Hepatocyte (in vitro differentiated cells): Measurements from ENCODE around the gene EFNA2.

Experiments used
- EZH2 ChIP-seq: fragments of 200-600 bp; sonication (generic); IDR thresholded peaks from 2 replicates; pipeline ENCODE4 v1.6.1; 2016; ENCODE audit warnings: antibody characterized with exemption, mild to moderate bottlenecking, borderline replicate concordance
- EZH2phosphoT487 ChIP-seq: fragments of 200-600 bp; sonication (generic); IDR thresholded peaks from one replicate; pipeline ENCODE4 v1.6.1; 2018; ENCODE audit warnings: antibody characterized with exemption, mild to moderate bottlenecking, low read depth, moderate library complexity; ENCODE audit not compliant: unreplicated experiment, severe bottlenecking
- TF ChIP-seq, protein P1 (sequence below): fragments of 200-600 bp; sonication (generic); IDR thresholded peaks from 2 replicates; pipeline ENCODE4 v1.5.1; 2016; ENCODE audit warnings: antibody characterized with exemption, mild to moderate bottlenecking; ENCODE audit not compliant: poor library complexity

DNA sequence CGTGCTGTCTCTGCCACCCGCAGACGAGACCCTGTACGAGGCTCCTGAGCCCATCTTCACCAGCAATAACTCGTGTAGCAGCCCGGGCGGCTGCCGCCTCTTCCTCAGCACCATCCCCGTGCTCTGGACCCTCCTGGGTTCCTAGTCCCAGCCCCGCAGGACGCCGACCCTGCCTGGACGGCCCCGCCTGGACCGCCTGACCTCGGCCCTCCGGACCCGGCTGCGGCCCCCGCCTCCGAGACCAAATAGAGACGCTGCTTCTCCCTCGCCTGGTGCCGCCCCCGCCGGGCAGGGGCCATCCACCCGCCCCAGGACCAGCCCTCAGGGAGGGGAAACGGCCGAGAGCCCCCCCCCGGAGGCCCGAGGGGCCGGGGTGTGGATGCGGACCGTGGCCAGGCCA, 14.1 kb downstream of the EFNA2 start:
- no peak for TF ChIP-seq EZH2
- TF ChIP-seq, protein P1, sequence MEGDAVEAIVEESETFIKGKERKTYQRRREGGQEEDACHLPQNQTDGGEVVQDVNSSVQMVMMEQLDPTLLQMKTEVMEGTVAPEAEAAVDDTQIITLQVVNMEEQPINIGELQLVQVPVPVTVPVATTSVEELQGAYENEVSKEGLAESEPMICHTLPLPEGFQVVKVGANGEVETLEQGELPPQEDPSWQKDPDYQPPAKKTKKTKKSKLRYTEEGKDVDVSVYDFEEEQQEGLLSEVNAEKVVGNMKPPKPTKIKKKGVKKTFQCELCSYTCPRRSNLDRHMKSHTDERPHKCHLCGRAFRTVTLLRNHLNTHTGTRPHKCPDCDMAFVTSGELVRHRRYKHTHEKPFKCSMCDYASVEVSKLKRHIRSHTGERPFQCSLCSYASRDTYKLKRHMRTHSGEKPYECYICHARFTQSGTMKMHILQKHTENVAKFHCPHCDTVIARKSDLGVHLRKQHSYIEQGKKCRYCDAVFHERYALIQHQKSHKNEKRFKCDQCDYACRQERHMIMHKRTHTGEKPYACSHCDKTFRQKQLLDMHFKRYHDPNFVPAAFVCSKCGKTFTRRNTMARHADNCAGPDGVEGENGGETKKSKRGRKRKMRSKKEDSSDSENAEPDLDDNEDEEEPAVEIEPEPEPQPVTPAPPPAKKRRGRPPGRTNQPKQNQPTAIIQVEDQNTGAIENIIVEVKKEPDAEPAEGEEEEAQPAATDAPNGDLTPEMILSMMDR: no peak
- TF ChIP-seq EZH2phosphoT487: no peak
